NCI-H2107 treated with DMSO at 0.1 percent for 48 hours (cell line): Measurements from ENCODE around the gene UPK3A.
"Not testable (repeated sequence)": the region's sequence is repeated elsewhere in the genome, so short reads cannot be mapped to it uniquely, and the experiment has no call there.

Experiments
- DNase-seq: peaks from one replicate; lab custom pipeline; 2025; ENCODE audit not compliant: unreplicated experiment; lab: John Stamatoyannopoulos, UW

Gene UPK3A

GRCh38 chr22:45254789-45255278, 29.9 kb upstream of the UPK3A start:
- no peak for DNase-seq

- not testable (repeated sequence) for DNase-seq
Observed at GRCh38 chr22:45257941-45258340, 26.8 kb upstream of the UPK3A start.

GRCh38 chr22:45259754-45260394, 24.9 kb upstream of the UPK3A start:
- DNase-seq: no peak

GRCh38 chr22:45260395-45260759, 24.4 kb upstream of the UPK3A start:
- DNase-seq: not testable (repeated sequence)

GRCh38 chr22:45261407-45262088, 23.2 kb upstream of the UPK3A start:
- peak; percentile 10 for DNase-seq

- no peak for DNase-seq
Observed at GRCh38 chr22:45262195-45262930, 22.4 kb upstream of the UPK3A start.

- no peak for DNase-seq
Observed at GRCh38 chr22:45262931-45263462, 21.8 kb upstream of the UPK3A start.

GRCh38 chr22:45263463-45264269, 21.1 kb upstream of the UPK3A start:
- no peak for DNase-seq

GRCh38 chr22:45265535-45265934, 19.2 kb upstream of the UPK3A start:
- no peak for DNase-seq

- DNase-seq: no peak
Observed at GRCh38 chr22:45268167-45268957, 16.4 kb upstream of the UPK3A start.

GRCh38 chr22:45268958-45269844, 15.5 kb upstream of the UPK3A start:
- DNase-seq: no peak

GRCh38 chr22:45270095-45271020, 14.4 kb upstream of the UPK3A start:
- no peak for DNase-seq

- DNase-seq: no peak
Observed at GRCh38 chr22:45271667-45272201, 13.0 kb upstream of the UPK3A start.

- DNase-seq: no peak
Observed at GRCh38 chr22:45272498-45272897, 12.3 kb upstream of the UPK3A start.

- DNase-seq: no peak
Observed at GRCh38 chr22:45273452-45274075, 11.2 kb upstream of the UPK3A start.

- no peak for DNase-seq
Observed at GRCh38 chr22:45276507-45277105, 8.1 kb upstream of the UPK3A start.

GRCh38 chr22:45277720-45278119, 7.0 kb upstream of the UPK3A start:
- not testable (repeated sequence) for DNase-seq
